ENCODE measurements around the gene SNN. TPM values are rescaled to one million over a fixed set of nuclear protein-coding genes. Genes with fewer than 3 reads are reported as not detected.

The SNN gene
- total and polyA plus RNA-seq, 2 of the 4 experiments (the other 2 are of a cell fraction) = 10.0 to 13.0 TPM

DNA sequence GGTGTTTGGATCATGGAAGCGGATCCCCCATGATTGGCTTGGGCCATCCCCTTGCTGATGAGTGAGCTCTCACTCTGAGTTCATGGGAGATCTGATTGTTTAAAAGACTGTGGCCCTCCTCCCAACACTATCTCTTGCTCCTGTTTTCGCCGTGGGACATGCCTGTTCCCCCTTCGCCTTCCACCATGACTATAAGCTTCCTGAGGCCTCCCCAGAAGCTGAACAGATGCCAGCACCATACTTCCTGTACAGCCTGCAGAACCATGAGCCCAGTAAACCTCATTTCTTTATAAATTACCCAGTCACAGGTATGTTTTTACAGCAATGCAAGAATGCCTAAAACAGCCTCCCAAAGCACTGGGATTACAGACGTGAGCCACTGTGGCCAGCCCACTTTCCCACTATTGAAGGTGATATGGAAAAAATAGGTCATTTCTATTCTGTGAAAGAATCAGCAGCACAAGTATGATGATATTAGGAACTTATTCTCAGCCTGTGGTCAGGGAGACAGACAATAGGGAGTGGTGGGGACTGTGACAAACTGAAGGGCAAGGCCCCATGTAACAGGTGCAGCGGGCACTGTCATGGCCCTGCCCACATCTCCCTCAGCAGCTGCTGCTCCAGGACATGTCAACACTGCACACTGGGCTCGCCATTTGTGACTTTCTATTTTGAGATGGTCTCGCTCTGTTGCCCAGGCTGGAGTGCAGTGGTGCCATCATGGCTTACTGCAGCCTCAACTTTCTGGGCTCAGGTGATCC is 47.8 kb upstream of the SNN start:
- H4K5ac ChIP-seq (ENCODE audit: low read depth, low read length) = no peak overlapping the region
- peaks cover 14% of the 10 kb centered on the region for H3K4me1 ChIP-seq (ENCODE audit: control insufficient read depth, insufficient read depth, low read length)
- H3K23ac ChIP-seq (ENCODE audit: low read depth, low read length) = no peak overlapping the region
- WGBS, 2 experiments (ENCODE audit: extremely low coverage in 2 of 2, insufficient read length in 1 of 2) = 95% methylated on average over 3 of the region's 8 CpGs; no CpG with 5 or more reads in 1 of the 2 experiments
- no peak overlapping the region for H2BK120ac ChIP-seq (ENCODE audit: low read depth, low read length)
- no peak overlapping the region for H2BK15ac ChIP-seq (ENCODE audit: low read depth, low read length)
- no peaks in the 10 kb centered on the region for H3K27me3 ChIP-seq (ENCODE audit: control insufficient read depth, insufficient read depth, low read length)
- no peaks in the 10 kb centered on the region for H3K9me3 ChIP-seq (ENCODE audit: control insufficient read depth, insufficient read depth, low read length)
- no peak overlapping the region for H2AK9ac ChIP-seq (replicated peaks; ENCODE audit: low read depth, low read length, poor library complexity)
- H3K79me1 ChIP-seq (ENCODE audit: low read depth in 1 of 2, low read length in 2 of 2) = no peaks in the 10 kb centered on the region
- dilution Hi-C loops (cut with HindIII; ENCODE audit: low sequenced_read_pairs, unreplicated experiment) = no loop called here
- H3K9me1 ChIP-seq (ENCODE audit: insufficient read depth, low read length) = no peaks in the 10 kb centered on the region; the same call in 1 of the 2 replicates
- DNase-seq (no peak), ATAC-seq (ENCODE audit: low read depth) (no peak)
- H2BK20ac ChIP-seq (ENCODE audit: low read depth, low read length) = no peak overlapping the region
- no peak overlapping the region for H3K27ac ChIP-seq (ENCODE audit: insufficient read depth, low read length)
- H2BK5ac ChIP-seq (ENCODE audit: low read depth, low read length, poor library complexity, severe bottlenecking) = no peak overlapping the region
- H3K18ac ChIP-seq (ENCODE audit: low read depth, low read length) = no peak overlapping the region
- H3K36me3 ChIP-seq (ENCODE audit: control insufficient read depth, insufficient read depth, low read length) = no peaks in the 10 kb centered on the region
- no peak overlapping the region for H3K4me3 ChIP-seq (ENCODE audit: insufficient read depth, low read depth, low read length)
- H3K9ac ChIP-seq (ENCODE audit: low read depth, low read length) = no peak overlapping the region
- H4K91ac ChIP-seq (ENCODE audit: insufficient read depth, low read depth, low read length) = peak overlapping the region; percentile 7; the same call in 1 of the 2 replicates
- BruUV-seq (replicated peaks) = no TSS peak
- no peak overlapping the region for H4K8ac ChIP-seq (ENCODE audit: low read depth in 2 of 2, low read length in 2 of 2)
- H2AK5ac ChIP-seq (ENCODE audit: low read depth, low read length) = 0 out of 2 replicates have a peak overlapping the region, but pooled peaks have one; percentile 34
- no peak overlapping the region for H3K14ac ChIP-seq (replicated peaks; ENCODE audit: low read depth, low read length)
- no peak overlapping the region for H2AFZ ChIP-seq (replicated peaks; ENCODE audit: low read length, poor library complexity)
- CTCF ChIA-PET = no interaction called here
- in situ Hi-C loops (cut with MboI; ENCODE audit: low sequenced_read_pairs) = no loop called here
- POLR2A ChIA-PET (ENCODE audit: unreplicated experiment) = no interaction called here
- no peaks in the 10 kb centered on the region for H4K20me1 ChIP-seq (ENCODE audit: insufficient read depth, low read length)
- no peak overlapping the region for H3K4ac ChIP-seq (ENCODE audit: low read depth, low read length)
- no peak overlapping the region for H3K56ac ChIP-seq (ENCODE audit: extremely low read depth, insufficient read depth, low read length)
- H3K4me2 ChIP-seq (ENCODE audit: low read depth, low read length) = no peak overlapping the region
- TF ChIP-seq, protein P1, sequence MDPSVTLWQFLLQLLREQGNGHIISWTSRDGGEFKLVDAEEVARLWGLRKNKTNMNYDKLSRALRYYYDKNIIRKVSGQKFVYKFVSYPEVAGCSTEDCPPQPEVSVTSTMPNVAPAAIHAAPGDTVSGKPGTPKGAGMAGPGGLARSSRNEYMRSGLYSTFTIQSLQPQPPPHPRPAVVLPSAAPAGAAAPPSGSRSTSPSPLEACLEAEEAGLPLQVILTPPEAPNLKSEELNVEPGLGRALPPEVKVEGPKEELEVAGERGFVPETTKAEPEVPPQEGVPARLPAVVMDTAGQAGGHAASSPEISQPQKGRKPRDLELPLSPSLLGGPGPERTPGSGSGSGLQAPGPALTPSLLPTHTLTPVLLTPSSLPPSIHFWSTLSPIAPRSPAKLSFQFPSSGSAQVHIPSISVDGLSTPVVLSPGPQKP (IDR thresholded peaks at IDR 0.05; ENCODE audit: borderline replicate concordance, low read depth, low read length) = no peak
- no peak for TF ChIP-seq MAFK (IDR thresholded peaks at IDR 0.05; ENCODE audit: low read depth, low read length)
- no peak for TF ChIP-seq RCOR1 (IDR thresholded peaks at IDR 0.05; ENCODE audit: insufficient replicate concordance, low read length)
- no peak for TF ChIP-seq RAD21 (IDR thresholded peaks at IDR 0.05; ENCODE audit: low read length)
- intact Hi-C loops (cut with micrococcal nuclease) = no loop called here
